NCI-H1694 (cell line): ENCODE measurements around the gene ACOD1.
"Not testable (repeated sequence)": the region's sequence is repeated elsewhere in the genome, so short reads cannot be mapped to it uniquely, and the experiment has no call there.

Experiments
- DNase-seq: peaks from one replicate; lab custom pipeline; 2025; lab: John Stamatoyannopoulos, UW

Gene ACOD1

GRCh38 chr13:76954538-76954937 is 6.2 kb downstream of the ACOD1 start:
- DNase-seq, result no peak

- DNase-seq, result no peak
These were observed 6.9 kb downstream of the ACOD1 start for GRCh38 chr13:76955193-76955592.

GRCh38 chr13:76955661-76956060 is 7.3 kb downstream of the ACOD1 start:
- no peak for DNase-seq

- DNase-seq, result no peak
These were observed 10.6 kb downstream of the ACOD1 start for GRCh38 chr13:76958841-76959432.

GRCh38 chr13:76959734-76960133 is 11.4 kb downstream of the ACOD1 start:
- DNase-seq, result not testable (repeated sequence)

GRCh38 chr13:76965759-76966421 is 17.6 kb downstream of the ACOD1 start:
- DNase-seq, result peak; percentile 9

GRCh38 chr13:76967031-76967430 is 18.7 kb downstream of the ACOD1 start:
- no peak for DNase-seq

GRCh38 chr13:76968041-76968440 is 19.7 kb downstream of the ACOD1 start:
- peak; percentile 87 for DNase-seq

GRCh38 chr13:76969488-76970365 is 21.4 kb downstream of the ACOD1 start:
- DNase-seq, result no peak

GRCh38 chr13:76971215-76971614 is 22.9 kb downstream of the ACOD1 start:
- no peak for DNase-seq

GRCh38 chr13:76971851-76972829 is 23.8 kb downstream of the ACOD1 start:
- DNase-seq, result no peak

- no peak for DNase-seq
These were observed 25.8 kb downstream of the ACOD1 start for GRCh38 chr13:76973920-76974617.

GRCh38 chr13:76974618-76974975 is 26.3 kb downstream of the ACOD1 start:
- DNase-seq, result no peak

GRCh38 chr13:76975863-76976262 is 27.6 kb downstream of the ACOD1 start:
- no peak for DNase-seq

GRCh38 chr13:76976490-76976889 is 28.2 kb downstream of the ACOD1 start:
- DNase-seq, result no peak

- no peak for DNase-seq
These were observed 28.6 kb downstream of the ACOD1 start for GRCh38 chr13:76976929-76977328.

- peak; percentile 42 for DNase-seq
These were observed 31.9 kb downstream of the ACOD1 start for GRCh38 chr13:76980075-76980718.

- no peak for DNase-seq
These were observed 33.8 kb downstream of the ACOD1 start for GRCh38 chr13:76982061-76982460.

- no peak for DNase-seq
These were observed 35.4 kb downstream of the ACOD1 start for GRCh38 chr13:76983676-76984075.

GRCh38 chr13:76991432-76991795 is 43.1 kb downstream of the ACOD1 start:
- no peak for DNase-seq
